H1 (cell line): ENCODE data around the gene SLC25A31.

Experiments
- CBX5 ChIP-seq: fragments of 300-800, 300-1000 bp; sonication (generic); IDR thresholded peaks from 2 replicates; pipeline ENCODE4 v1.7.1; 2016; ENCODE audit warnings: antibody characterized with exemption, low read length, low read depth
- CEBPB ChIP-seq: IDR thresholded peaks from 2 replicates; pipeline ENCODE4 v1.6.1; 2012; ENCODE audit warnings: low read depth, low read length
- CTCF ChIP-seq, 3 experiments: IDR thresholded peaks; 1 replicate in 2 of 3; 2 replicates in 1 of 3; pipeline versions ENCODE4 v1.5.1 to v1.6.1; 2011; ENCODE audit warnings: low read length in 3 of 3, mild to moderate bottlenecking in 3 of 3, inconsistent platforms in 2 of 3, low read depth in 1 of 3, moderate library complexity in 1 of 3; ENCODE audit not compliant: insufficient read depth in 1 of 3; ENCODE audit errors: control extremely low read depth in 1 of 3
- FOSL1 ChIP-seq: IDR thresholded peaks from 2 replicates; pipeline ENCODE4 v1.6.1; 2011; ENCODE audit warnings: mild to moderate bottlenecking, low read depth, low read length, moderate library complexity; ENCODE audit not compliant: insufficient read depth
- GTF2F1 ChIP-seq: IDR thresholded peaks from 2 replicates; pipeline ENCODE4 v1.6.1; 2012; ENCODE audit warnings: low read depth, low read length, improper control_type of control experiment, borderline replicate concordance
- MAX ChIP-seq: IDR thresholded peaks from 2 replicates; pipeline ENCODE4 v1.6.1; 2012; ENCODE audit warnings: inconsistent platforms
- POLR2AphosphoS5 ChIP-seq: IDR thresholded peaks from 2 replicates; pipeline ENCODE4 v1.6.1; 2011; ENCODE audit warnings: low read depth, low read length
- RAD21 ChIP-seq, 2 experiments: IDR thresholded peaks in 1 of 2; conservative IDR thresholded peaks in 1 of 2; 2 replicates each; pipeline ENCODE4 v1.6.1; 2011; ENCODE audit warnings: low read depth in 2 of 2, low read length in 2 of 2, improper control_type of control experiment in 1 of 2, inconsistent platforms in 1 of 2, mild to moderate bottlenecking in 1 of 2, moderate library complexity in 1 of 2
- RXRA ChIP-seq: IDR thresholded peaks from 2 replicates; pipeline ENCODE4 v1.6.1; 2011; ENCODE audit warnings: low read depth, mild to moderate bottlenecking, low read length, moderate library complexity; ENCODE audit not compliant: insufficient read depth
- TCF12 ChIP-seq: IDR thresholded peaks from 2 replicates; pipeline ENCODE4 v1.6.1; 2011; ENCODE audit warnings: low read depth, mild to moderate bottlenecking, low read length
- USF2 ChIP-seq: IDR thresholded peaks from 2 replicates; pipeline ENCODE4 v1.6.1; 2011; ENCODE audit warnings: low read length, improper control_type of control experiment
- TF ChIP-seq, protein P1 (sequence below): IDR thresholded peaks from 2 replicates; pipeline ENCODE4 v1.6.1; 2012; ENCODE audit warnings: inconsistent platforms

DNA sequence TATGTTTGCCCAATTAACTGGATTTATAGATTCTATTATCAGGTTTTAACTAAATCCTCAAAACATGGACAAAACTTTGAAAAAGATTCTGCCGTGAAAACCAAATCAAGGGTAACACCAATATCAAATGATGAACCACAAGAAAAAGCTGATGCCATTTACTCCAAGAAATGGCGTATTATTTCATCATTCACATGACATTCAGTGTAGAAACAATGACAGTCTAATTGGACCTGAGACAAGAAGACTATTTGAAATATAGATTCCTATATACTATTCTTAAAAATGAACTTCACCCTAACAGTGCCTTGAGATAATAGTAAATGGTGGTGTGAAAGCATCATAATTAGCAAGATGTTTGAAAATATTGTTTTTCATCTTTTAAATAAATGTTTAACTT, 4.8 kb downstream of the SLC25A31 start:
- TF ChIP-seq CTCF (IDR thresholded peaks at IDR 0.05; ENCODE audit: control extremely low read depth in 1 of 3, insufficient read depth in 1 of 3, low read depth in 1 of 3, low read length in 3 of 3): no peak
- TF ChIP-seq RAD21 (IDR thresholded peaks at IDR 0.05 in 1 of 2, conservative IDR thresholded peaks at IDR 0.05 in 1 of 2; ENCODE audit: low read depth in 2 of 2, low read length in 2 of 2): no peak
- TF ChIP-seq USF2: no peak
- TF ChIP-seq, protein P1, sequence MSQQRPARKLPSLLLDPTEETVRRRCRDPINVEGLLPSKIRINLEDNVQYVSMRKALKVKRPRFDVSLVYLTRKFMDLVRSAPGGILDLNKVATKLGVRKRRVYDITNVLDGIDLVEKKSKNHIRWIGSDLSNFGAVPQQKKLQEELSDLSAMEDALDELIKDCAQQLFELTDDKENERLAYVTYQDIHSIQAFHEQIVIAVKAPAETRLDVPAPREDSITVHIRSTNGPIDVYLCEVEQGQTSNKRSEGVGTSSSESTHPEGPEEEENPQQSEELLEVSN: no peak
- TF ChIP-seq RXRA: no peak
- no peak for TF ChIP-seq TCF12
- TF ChIP-seq GTF2F1: no peak
- no peak for TF ChIP-seq CBX5
- no peak for TF ChIP-seq MAX
- TF ChIP-seq POLR2AphosphoS5: no peak
- TF ChIP-seq FOSL1: no peak
- no peak for TF ChIP-seq CEBPB
